NCI-H2081 treated with DMSO at 0.1 percent for 48 hours (cell line): ENCODE data around the gene CMBL.

Experiments
- DNase-seq: peaks from one replicate; lab custom pipeline; 2025; lab: John Stamatoyannopoulos, UW

CMBL gene

DNA sequence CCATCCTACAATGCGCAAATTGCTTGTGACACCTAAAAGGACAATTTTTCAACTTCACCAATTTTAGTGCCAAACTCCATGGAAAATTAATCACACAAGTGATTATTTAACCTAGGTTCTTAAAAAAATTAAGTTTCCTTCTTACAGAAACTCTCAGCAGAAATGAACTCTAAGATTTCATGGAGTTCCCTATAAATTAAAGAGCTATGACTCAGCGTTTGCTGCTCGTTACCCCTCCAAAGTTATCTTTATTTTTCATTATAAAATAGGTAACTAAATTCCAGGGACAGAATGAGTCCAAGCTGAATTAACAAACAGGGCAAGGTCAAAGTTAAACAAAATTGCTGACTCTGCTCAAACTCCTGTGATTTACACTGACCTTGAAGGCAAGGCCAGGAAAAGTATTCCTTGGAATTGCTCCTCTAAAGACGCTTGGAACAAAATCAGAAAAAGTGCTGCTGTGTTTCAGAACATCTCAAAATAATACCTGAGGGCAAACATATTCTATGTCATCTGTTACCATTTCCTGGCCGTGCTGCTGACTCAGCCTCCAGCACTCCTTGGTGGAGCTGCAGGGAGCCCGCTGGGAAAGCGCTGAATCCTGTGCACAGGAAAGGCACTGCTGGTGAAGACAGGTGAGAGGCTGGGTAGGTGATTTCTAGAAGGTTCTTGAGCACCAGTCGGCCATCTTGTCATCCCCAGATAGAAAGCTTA, 2.5 kb upstream of the CMBL start:
- no peak for DNase-seq

DNA sequence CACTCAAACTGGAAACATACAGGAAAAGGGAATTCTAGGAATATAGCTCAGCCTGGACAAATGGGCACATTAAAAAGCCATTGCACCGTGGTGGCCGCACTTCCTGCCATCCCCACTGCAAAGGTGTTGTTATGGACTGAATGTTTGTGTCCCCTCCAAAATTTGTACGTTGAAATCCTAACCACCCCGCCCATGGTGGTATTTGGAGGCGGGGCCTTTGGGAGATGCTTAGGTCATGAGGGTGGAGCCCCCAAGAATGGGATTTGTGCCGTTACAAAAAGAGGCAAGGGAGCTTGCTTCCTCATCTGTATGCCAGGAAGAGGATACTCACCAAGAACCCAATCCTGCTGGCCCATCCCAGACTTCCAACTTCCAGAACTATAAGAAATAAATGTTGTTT, 1.1 kb upstream of the CMBL start:
- no peak for DNase-seq

DNA sequence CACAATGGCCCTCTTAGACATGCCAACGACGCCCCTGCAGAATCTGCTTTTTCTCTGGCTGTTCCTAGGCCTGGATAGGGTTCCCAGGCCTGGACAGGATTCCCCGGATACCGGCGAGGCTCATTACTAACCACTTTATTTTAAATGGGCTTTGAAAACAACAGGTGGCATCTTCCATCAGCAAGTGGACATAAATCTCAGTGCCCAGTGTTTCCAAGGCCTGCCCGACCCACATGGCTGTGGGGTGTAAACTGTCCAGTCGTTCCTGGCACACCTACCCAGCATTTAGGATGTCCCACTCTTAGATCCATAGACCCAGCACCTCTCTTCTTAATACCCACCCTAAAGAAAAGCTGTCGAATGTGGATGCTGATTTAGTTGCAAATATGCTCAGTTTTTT, 896 bp downstream of the CMBL start:
- DNase-seq, result no peak

DNA sequence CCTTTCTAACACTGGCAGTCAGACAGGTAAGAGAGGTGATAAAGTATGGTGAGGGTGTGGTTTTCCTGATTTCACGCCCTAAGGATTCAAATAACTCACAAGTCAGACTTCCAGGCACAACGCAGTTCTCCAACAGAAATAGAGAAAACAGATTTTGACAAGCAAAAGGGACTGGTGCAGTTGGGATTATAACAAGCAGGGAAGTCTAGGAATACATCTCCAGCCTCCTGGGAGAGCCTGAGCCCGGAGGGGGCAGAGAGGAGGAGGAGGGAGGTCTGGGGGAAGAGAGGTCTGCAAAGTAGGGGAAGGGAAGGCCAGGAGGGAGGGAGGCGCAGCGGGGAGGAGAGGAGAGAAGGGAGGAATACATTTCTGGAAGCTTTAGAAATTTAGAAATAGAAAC, 1.6 kb downstream of the CMBL start:
- no peak for DNase-seq

DNA sequence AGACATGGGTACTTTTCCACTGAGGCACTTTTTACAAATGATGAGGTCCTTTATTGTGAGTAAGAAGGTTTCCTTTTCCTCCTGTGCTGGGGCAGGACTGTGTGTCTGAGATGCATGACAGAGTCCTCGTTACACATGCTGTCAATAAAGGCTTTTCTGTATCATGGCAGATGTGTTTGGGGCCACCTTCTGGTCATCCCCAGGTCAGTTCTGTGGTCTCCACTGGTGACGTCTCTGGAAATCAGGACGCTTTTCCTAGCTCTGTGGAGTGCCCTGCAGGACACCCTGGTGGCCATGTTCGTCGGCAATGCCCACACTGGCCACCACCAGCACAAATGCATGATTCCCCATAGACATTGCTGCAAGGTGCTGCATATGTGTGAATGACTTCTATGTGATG, 2.8 kb downstream of the CMBL start:
- DNase-seq, result no peak

DNA sequence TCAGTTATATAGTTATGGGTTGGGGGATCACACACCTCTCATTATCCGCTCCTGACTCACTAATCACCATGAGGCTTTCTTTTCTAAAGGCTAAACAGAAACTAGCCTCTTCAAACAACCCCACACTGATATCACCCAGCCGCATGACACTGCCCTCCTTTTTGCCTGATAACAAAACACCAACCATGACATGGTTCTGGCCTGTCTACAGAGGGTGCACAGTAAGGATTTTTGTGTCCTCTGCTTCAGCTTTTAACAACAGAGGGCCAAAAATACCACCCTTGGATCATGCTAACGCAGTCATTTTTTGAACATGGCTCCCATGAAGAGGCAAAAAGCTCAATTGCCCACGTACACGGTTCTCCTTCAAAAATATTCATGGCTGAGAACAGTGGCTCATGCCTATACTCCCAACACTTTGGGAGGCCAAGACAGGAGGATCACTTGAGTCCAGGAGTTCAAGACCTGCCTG, 4.0 kb downstream of the CMBL start:
- DNase-seq, result no peak

DNA sequence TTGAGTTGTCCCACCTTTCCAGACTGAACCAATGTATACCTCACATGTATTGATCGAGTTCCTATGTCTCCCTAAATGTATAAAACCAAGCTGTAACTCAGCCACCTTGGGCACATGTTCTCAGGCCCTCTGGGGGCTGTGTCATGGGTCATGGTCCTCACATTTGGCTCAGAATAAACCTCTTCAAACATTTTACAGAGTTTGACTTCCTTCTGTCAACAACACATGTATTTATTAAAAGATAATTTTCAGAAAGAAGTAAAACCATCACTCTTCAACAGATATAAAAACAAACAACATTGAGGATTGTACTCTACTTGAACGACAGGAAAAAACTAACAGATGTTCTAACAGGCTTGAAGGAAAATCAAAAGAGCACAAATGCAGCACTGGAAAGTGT, 4.5 kb downstream of the CMBL start:
- DNase-seq, result no peak

DNA sequence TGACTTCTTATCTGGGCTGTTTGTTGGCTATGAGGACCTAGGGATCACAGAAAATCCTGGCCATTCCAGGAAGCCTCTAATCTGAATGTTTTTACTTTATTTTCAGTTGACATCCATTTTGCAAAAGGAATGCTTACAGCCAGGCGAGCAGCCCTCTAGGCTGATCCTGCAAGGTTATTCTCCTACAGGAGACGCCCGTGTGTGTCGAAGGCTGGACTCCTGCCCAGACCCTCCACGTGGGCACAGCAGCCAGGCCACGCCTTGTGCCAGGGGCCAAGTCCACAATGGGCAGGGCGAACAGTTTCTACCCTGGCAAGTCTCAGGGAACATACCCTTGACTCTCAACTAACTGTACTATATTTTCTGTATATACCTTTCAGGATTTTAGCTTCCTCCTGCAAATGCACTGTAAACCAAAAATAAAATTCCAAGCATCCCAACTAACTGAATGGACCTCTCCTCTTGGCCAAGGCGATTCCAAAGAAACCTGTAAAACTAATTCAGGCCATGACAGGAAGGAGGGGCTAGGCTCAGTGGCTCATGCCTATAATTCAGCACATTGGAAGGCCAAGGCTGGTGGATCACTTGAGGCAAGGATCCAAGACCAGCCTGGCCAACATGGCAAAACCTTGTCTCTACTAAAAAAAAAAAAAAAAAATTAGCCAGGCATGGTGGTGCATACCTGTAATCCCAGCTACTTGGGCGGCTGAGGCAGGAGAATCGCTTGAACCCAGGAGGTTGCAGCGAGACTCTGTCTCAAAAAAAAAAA, 5.7 kb downstream of the CMBL start:
- peak; percentile 85 for DNase-seq

DNA sequence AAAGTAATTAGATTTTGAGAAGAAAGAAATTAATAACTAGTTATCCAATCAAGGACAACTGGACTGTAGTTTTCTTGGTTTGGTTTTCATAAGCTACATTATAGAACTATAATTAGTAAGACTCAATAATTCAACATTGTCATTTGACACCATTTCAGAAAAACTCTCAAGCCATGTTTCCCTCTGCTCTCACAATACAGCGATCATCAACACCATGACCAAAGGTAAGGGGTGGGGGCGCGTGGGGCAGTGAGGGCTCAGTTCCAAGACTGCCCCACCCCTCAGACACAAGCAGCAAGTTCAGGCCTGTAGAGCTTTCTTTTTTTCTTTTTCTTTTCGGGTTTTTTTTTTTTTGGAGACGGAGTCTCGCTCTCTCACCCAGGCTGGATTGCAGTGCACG, 6.4 kb downstream of the CMBL start:
- peak; percentile 70 for DNase-seq

DNA sequence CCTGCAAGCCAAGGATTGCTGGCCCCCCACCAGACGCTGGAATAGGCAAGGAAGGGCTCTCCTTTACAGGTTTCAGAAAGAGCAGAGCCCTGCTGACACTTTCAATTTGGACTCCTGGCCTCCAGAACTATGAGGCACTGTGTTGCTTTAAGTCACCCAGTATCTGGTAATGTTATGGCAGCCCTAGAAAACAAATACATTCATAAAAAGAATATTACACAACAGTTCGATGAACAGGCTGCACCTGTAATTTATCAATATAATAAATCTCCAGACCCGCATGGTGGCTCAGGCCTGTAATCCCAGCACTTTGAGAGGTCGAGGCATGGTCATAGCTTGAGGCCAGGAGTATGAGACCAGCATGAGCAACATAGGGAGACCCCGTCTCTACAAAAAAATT, 7.5 kb downstream of the CMBL start:
- no peak for DNase-seq

DNA sequence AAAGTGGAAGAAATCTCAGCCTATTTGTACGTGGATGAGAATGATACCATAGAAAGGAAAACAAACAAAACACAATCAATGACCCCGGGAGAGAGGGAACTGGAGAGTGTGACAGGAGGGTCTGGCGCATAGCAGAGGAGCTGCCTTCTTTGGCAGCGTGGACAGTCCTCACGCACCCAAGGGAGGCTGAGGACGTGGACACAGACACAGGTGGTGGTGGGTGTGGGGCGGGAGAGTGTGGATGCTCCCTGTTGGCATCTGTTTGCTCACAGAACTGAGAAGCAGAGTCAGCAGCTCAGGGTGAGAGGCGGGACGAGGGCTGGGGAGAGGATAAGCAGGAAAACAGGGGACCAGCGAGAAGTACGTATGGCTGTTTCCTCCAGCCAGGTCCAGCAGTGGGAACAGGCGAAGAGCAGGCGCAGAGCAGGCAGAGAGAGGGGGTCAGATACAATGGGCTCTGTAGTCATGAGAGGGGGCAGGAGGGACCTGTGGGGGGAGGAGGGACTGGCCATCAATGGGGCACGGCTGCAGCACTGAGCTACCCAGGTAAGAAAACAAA, 10.0 kb downstream of the CMBL start:
- no peak for DNase-seq

DNA sequence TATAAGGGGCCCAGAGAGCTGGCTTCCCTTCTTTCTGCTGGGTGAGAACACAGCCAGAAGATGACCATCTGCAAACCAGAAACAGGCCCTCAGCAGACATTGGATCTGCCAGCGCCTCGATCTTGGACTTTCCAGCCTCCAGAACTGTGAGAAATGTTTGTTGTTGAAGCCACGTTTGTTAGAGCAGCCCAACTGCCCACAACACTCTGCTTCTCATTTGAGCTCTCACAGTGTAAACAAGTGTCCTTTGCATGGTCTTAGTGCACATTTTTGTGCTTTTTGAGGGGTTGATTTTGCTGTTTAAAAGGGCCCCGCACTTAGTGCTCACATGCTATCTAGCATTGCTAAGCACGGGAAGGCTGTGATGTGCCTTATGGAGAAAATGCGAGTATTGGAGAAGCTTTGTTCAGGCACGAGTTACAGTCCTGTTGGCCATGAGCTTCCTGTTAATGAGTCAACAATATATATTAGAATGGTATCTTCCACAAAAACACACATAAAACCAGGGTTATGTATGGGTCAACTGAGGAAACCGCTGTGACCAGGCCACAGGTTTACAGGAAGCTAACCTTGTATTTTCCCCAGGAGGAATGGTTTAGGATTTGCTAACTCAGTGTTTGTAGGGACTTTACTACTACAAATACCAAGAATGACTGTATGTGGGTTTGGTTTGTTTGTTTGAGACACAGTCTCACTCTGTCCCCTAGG, 11.9 kb downstream of the CMBL start:
- DNase-seq, result no peak

DNA sequence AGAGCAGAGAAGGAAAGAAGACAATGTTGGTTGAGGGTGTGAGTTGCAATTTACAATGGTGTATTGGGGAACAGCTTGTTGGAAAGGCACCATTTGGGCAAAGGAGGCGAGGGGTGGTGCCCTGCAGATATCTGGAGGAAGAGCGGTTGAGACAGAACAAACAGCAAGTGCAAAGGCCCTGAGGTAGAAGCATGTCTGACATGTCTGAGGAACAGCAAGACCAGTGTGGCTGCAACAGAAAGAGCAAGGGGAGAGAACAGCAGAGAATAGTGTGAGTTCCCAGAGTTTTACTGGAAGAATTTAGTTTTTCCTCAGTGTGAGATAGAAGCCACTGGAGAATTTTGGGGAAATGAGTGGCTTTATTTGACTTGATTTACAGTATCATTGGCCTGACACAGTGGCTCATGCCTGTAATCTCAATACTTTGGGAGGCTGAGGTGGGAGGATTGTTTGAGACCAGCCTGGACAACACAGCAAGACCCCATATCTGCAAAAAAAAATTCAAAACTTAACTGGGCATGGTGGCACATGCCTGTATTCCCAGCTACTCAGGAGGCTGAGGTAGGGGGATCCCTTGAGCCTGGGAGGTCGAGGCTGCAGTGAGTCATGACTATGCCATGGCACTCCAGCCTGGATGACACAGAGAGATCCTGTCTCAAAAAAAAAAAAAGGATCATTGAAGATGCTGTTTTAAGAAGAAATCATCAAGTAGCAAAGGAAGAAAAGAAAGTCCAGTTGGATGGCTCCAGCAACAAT, 13.6 kb downstream of the CMBL start:
- no peak for DNase-seq

DNA sequence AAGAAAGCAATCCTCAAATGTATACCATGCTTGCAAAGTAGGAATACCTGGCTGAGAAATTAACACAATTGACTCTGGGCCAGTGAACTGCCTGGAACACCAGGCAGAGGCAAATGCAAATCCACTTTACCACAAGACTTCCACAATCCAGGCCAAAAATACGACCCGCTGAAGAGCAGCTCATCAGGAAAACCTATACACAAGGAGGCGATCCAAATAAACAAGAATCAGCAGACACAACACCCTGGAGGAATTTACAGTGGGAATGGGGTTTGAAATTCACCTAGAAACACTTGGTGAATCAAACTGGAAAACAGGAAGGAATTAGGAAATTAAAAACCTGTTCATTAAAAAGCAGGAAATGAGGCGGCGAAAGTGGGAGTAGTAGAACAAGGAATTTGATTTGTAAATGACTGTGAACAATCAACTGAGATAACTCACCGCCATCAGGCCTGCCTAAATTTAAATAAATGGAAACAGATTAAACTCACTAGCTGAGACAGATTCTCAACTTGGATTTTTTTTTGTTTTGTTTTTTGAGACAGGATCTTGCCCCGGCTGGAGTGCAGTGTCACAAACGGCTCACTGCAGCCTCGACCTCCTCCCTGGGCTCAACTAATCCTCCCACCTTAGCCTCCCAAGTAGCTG, 15.9 kb downstream of the CMBL start:
- no peak for DNase-seq

DNA sequence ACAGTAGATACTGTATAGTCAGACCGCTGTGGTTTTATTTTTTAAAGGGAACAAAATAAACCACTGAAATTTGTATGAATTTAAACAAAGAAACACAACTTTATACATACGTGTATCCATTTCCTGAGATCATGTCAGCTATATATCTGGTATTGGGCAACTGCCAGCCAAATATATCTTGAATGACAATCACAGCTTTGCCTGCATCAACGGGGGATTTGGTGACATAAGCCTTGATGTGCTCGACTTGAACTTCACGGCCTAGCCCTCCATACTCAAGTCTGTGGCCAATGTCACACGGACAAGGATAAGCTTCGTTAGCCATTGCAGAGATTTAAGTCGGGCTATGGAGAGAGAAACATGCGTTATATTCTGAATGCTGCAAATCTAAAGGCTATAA, 17.3 kb downstream of the CMBL start:
- DNase-seq, result no peak

DNA sequence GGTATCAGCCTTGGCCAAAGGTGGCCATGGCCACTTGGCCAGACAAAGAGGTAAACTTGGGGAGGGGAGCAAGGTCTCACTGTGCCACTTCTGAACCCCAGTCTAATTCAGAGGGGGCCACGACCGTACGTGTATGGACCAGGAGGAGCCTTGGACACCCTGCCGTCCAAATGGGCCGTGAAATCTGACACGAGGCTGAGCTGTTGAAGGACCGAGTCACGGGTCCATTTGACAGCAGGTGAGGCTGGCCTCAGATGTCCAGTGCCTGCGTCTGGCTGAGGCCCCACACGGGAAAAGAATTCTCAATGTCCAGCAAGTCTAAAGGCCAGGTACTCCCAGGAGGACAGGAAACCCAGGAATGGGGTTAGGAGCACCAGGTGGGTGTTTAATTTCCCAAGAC, 17.7 kb downstream of the CMBL start:
- no peak for DNase-seq

DNA sequence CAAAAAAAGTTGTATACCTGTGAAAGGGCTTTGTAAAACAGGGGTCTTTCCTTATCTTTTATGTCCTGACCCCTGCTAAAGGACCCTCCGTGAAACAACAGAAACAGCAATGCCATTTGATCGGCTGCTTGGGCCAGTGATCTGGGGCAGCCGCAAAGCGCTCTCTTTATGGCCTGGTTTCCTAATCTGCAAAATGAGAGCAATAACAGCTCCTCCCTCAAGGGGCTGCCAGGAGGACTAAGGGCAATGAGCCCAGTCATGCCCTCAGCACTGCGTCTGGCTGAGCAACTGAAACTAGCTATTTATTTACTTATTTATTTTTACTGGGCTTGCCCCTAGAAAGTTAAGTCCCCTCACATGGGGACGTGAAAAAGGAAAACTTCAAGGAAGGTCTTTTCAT, 18.3 kb downstream of the CMBL start:
- no peak for DNase-seq

DNA sequence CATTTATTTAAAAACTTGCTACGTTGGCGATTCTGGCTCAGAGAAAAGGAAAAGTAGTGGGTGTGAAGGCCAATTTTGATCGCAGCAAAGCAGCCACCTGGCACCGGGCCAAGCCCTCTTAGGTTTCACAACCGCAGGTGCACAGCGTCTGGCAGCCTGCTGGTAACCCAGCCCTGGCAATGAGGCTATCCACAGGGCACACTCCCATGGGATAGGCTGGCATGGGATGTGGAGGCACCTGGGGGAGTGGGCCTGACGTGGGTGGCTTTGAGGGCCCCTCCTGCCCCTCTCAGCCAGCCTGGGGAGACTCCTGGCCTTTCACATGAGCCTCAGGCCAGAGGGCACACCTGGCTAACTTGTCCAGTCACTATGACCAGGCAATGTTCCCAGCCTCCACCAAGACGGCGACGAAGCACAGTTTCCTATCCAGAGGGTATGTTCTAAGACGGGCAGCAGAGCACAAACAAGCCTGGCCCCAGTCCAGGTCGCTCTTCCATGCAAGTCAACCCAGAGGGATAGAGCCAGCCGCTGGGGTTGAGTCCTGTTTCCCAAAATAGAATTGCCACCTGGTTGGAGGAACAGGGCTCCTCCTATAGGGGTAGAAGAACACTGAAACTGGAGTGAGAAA, 19.0 kb downstream of the CMBL start:
- peak; percentile 100 for DNase-seq

DNA sequence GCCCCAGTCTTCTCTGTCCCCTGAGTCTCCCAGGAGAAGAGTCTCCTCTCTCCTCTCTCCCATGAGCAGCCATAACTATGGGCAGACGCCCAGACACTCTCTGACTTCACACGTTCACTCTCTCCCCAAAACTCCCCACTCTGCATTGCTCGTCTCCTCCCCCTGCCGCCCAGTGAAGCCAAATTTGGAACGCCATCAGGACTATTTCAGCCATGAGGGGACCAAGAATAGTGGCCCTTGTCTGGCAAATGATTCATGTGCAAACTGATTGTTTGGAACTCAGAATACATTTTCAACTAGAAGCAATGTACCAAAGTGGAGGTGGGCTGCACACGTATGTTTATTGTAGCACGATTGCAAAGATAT, 20.9 kb downstream of the CMBL start:
- no peak for DNase-seq

DNA sequence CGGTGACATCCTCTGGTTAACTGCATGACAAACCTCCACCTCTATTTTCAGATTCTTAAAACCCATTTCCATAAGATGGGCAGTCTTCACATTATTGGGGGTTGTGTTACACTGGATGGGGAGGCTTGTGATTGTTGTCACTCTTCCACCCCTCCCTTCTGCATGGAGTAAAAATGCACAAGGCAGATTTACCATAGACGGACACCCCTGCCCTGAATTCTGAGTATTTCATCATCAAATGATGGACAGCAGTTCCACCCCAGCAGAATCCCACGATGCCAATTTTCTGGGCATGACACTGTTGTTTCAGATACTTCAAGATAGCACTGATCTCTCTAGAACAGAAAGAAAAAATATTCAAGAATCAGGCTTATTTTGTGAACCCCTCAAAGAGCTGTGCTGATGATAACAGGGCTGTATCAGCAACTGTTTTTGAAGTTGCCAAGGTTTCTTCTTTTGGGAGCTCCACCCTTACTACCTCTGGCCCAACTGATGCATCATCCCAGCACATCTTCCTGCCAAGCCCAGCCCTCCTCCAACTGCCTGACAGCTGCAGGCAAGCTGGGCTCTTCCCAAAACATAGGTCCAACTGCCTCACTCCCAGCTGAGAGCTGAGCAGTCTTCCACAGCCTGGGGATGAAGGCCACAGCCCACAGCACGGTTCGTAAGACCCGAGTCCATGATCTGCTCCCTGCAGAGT, 21.4 kb downstream of the CMBL start:
- DNase-seq, result no peak
